Measurements from ENCODE around the gene MCTP2.

Gene MCTP2

DNA sequence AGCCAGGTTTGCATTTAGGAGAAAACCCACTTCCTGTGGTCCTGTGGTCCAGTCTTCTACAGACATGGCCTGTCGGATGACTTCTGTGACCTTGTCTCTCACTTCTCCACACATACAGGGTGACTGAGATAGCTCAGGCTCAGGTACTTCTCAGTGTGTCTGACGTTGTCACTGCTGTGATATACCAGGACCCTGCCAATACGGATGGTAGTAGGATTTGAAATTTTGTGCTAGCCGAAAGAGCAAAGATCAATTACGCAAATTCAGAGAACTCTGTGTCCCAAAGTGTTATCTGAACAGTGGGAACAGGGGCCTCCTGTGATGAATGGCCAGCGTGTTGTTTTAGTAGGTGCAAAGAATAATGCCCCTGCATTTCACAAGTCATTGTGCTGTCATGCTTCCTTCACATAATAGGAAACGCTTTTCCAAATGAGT lies 128.9 kb downstream of the MCTP2 start:
- DNase-seq, result no peak

GRCh38 chr15:94362385-94363092 lies 131.2 kb downstream of the MCTP2 start:
- no peak for DNase-seq

GRCh38 chr15:94363382-94363781 lies 132.0 kb downstream of the MCTP2 start:
- DNase-seq, result no peak

DNA sequence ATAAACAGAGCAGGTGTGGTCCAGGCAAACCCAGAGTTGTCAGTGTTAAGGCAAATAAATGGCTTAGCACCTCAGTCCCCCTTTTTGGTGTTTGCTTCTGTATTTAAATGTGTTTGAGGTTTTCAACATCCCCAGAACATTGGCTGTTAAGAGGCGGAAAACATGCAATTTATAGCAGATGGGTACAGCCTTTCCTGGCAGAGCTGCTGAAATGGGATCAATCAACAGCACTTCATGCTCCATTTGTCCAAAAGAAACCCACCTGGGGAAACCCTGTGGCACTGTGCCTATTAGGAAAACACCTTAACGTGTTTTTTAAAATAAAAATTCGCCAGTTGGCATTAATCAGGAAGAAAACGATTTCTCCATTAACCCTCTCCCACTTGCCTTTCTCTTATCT lies 135.4 kb downstream of the MCTP2 start:
- no peak for DNase-seq

GRCh38 chr15:94367726-94368535 lies 136.6 kb downstream of the MCTP2 start:
- DNase-seq, result no peak

DNA sequence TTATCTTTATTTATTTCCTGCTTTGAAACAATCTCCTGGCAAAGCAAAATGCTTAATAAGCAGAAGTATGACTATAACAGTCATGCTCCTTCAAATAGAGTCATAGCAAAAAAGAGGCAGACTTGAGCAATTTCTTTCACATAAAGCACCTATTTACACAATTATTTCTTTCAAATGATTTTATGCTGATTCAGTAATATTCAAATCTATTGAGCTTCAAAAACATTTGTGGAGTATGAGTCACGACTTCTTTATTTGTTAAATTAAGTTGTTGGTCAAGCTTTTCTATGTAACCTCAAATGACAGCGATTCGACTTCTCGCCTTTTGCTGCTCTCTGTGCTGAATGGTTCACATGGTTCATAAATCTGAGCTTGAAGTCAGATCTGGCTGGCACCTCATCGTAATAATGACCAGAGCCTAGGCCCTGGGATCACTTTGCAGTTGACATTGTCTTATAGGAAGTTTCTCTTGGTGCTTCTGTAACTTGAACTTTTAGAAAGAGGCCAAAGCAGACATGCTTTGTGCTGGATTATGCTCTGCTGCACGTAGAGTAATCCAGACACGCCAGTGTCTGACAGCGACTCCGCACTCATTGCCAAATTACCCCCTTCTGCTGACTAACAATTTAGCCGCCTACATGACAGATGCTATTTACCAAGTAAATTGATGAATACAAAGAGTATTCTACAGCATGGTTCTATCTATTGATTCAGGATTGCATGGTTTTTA lies 139.0 kb downstream of the MCTP2 start:
- no peak for DNase-seq

DNA sequence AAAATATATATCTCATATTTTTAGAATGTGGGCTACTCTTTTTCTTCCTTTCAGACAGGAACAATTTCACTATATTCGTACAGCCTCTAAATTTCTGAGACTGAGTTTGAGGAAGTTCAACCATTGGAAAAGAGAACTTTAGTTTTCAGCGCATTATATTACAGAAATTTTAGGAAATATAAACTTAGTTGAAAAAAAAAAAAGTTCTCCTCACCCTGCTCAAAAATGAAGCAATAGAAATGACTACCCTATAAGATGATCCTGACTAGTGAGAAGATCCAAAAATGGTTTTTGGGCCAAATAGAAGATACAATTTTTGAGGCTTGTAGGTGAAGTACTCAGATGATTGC lies 139.6 kb downstream of the MCTP2 start:
- no peak for DNase-seq

- no peak for DNase-seq
These were observed 141.5 kb downstream of the MCTP2 start for GRCh38 chr15:94372821-94373220.

DNA sequence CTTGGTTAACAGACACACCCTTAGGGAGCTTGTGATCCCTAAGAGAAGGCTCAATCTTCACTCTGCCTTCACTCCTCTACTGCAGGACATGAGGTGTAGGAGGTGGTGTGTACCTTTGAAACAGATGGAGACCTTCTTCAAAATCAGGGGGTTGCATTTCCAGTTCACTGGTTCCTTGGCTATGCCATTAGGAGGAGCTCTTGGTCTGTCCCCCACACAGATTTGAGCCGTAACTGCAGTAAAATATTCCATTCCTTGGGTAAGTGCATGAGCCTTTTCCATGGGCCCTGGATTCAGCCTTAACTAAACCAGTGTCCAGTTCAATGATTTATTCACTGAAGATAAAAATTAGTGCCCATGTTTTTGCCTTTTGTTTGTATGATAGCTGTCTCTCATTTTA lies 144.6 kb downstream of the MCTP2 start:
- DNase-seq, result no peak

DNA sequence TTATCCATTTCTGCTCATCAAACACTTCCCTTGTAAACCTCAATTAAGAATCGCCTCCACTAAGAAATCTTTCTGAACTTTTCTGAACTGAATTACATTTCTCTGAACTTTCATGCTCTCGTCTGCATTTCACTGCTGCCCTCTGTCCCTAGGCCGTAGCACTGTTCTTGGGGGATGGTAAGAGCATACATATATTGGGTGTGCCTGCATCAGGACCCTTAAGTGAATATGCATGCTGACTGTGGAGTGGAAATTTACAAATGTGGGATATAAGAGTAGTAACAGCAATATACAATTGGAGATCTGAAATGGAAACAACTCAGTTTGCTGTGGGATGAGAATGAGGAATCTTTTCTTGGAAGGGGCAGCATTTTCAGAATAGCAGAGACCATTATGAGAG lies 148.6 kb downstream of the MCTP2 start:
- DNase-seq, result no peak

- no peak for DNase-seq
These were observed 149.4 kb downstream of the MCTP2 start for GRCh38 chr15:94380798-94381197.

- DNase-seq, result no peak
These were observed 150.0 kb downstream of the MCTP2 start for GRCh38 chr15:94381384-94381783.

DNA sequence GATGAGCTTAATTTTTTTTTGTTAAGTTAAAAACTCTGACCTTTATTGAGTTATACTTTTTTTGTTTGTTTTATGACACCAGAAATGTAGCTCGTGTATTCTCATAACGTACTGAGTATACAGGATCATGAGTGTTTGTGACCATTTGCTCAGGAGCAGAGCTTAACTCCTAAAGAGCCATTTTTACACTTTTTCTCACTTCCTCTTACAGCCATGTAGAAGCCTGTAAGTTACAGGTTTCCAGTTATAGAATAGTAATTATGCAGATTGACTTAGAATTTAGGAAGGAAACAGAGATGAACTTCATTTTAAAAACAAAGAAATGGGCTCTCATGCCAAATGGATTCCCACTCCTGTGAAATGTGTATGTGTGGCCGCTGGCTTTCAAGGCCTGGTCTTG lies 151.7 kb downstream of the MCTP2 start:
- DNase-seq, result no peak

GRCh38 chr15:94383706-94384105 lies 152.3 kb downstream of the MCTP2 start:
- no peak for DNase-seq

DNA sequence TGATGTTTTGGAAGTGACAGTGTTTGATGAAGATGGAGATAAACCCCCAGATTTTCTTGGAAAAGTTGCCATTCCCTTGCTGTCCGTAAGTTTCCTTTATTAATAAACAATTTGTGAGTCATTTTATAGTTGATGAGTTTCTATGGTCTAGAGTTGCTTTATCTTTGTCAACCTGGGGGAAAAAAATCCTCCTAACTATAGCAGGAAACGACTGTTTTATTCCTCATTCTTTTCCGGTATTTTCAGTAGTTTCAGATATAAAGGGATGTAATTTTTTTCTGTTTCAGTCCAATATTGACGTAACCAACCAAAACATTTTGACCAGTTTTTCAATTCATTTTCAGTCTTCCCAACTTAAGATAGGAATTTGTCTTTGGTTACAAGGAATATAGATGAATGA lies 154.1 kb downstream of the MCTP2 start:
- DNase-seq, result no peak

- no peak for DNase-seq
These were observed 155.0 kb downstream of the MCTP2 start for GRCh38 chr15:94386351-94386750.

GRCh38 chr15:94387442-94387841 lies 156.1 kb downstream of the MCTP2 start:
- DNase-seq, result no peak

GRCh38 chr15:94387849-94388441 lies 156.6 kb downstream of the MCTP2 start:
- DNase-seq, result no peak

- DNase-seq, result no peak
These were observed 164.3 kb downstream of the MCTP2 start for GRCh38 chr15:94395640-94396039.

DNA sequence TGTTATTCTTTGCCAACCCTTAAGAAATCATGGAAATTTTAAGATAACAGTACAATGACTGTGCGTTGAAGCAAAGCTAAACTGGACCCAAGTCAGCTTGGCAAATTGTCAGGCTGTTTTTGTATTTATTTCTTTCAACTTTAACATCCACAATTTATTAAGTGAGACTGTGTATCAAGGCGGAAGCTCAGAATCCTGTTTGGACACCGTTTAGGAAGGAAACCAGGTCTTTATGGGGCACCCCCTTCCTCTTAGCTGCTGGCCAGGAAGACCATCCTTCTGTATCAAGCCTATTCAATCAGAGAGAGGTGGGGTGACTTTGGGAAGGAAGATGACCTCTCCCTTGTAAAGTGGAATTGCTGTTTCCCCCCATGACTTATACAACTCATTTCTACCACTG lies 166.0 kb downstream of the MCTP2 start:
- no peak for DNase-seq

GRCh38 chr15:94398001-94398400 lies 166.6 kb downstream of the MCTP2 start:
- DNase-seq, result no peak

- no peak for DNase-seq
These were observed 169.4 kb downstream of the MCTP2 start for GRCh38 chr15:94400526-94401298.

DNA sequence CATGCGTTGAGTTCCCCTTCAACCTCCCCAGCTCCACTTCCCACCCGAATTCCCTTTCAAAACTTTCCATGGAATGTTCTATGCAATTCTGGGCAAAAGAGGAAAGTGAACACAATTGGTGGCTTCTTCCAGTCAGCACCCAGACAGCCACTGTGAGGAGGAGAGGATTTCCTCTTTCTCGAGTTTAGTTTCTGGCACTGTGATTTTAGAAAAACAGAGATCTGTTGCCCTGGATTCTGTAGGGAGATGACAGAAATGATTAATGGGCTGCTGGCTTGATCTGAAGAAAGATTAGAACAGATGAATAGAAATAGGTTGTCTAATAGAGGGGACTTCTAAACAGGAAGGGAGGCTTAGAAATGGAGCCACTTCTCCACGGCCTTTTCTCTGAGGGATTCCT lies 172.0 kb downstream of the MCTP2 start:
- DNase-seq, result no peak

Measured in kidney glomerular epithelial cell (primary cell).